HG03378 (cell line): ENCODE data around the gene ADCY4.

Source experiments
- ATAC-seq: cut with Tn5 transposase; IDR thresholded peaks from one replicate; pipeline ENCODE4 v1.9.1; 2021; ENCODE audit warnings: mild to moderate bottlenecking, moderate library complexity; ENCODE audit not compliant: unreplicated experiment

Gene ADCY4

DNA sequence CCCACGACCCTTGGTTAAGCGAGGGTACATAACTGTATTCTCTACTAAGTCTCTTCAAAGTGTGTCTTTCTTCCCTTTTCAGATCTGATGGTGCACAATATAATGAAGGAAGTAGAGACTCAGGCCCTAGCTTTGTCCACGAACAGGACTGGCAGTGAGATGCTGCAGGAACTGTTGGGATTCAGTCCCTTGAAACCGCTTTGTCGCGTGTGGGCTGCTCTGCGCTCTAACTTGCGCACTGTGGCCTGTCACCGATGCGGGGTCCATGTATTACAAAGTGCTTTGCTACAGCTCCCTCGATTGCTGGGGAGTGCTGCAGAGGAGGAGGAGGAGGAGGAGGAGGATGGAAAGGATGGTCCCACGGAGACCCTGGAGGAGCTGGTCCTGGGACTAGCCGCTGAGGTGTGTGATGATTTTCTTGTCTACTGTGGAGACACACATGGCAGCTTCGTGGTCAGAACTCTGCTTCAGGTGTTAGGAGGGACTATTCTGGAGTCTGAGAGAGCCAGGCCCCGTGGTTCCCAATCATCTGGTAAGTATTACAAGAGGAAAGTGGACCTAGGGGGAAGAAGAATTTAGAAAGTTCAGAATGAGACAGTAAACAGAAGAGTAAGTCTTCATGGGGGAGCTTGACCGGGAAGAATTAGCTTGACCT is 34.4 kb downstream of the ADCY4 start:
- no peak for ATAC-seq

DNA sequence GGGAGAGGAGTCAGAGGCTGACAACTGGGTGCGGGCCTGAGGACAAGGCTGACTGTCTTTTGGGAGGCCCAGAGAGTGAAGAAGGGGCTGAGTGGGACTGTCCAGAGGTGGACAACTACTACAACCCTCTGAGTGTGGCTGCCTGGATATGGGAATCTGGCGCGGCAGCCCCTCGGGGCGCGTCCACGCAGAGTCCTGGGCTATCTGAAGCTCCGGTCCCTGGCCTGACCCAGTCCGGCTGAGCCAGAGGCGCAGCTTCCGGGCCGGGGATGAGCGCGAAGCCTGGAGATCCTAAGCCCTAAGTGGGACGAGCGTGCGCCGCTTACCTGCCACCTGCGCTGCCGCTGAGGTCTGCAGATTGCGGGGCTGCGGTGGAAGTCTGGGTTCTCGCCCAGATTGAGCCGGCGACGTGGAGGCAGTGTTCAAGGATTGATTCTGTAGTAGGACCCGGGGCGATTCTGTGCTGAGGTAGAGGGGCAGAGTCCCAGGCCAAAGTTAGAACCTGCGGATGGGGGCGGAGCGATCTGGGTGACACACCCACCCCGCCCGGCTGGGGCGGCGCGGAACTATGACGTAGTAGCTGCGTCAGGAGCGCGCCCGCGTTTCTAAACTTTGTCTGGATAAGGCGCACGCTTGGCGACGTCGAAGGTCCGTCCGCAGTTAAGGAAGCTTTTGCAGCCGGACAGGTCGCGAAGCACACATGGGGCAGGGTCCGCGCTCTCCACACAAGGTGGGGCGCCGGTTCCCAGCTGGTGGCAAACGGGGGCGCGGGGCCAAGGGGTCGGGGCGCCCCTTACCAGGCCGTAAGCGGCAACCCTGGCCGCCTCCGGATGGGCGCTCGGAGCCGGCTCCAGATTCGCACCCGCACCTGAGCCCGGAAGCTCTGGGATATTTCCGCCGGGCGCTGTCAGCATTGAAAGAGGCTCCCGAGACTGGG is 35.3 kb downstream of the ADCY4 start, which contains the start of the genes DHRS1 and NOP9:
Gene DHRS1, minus strand, starts transcription at position 526 of the 937 bp plus-strand sequence. CDS start 674 bp downstream, outside the sequence.
Gene NOP9, plus strand, starts transcription at position 596 of the 937 bp plus-strand sequence. Its CDS starts 105 bp downstream, at position 701.
- ATAC-seq: peak; percentile 63

DNA sequence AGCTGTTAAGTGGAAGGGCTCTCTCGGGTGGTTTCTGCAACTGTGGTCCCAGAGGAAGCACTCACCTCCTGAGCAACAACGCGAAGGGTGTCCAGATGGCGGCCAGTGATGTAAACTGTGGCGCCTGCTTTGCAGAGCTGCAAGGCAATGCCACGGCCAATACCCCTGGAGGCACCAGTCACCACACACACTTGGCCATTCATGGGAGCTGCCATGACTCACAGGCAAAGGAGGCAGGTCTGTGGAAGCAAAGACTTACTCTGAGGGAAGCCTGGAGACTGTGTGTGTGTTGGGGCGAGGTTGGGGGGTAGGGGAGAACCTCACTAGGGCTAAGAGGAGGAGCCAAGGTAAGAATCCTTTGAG is 36.0 kb downstream of the ADCY4 start:
- ATAC-seq: no peak

DNA sequence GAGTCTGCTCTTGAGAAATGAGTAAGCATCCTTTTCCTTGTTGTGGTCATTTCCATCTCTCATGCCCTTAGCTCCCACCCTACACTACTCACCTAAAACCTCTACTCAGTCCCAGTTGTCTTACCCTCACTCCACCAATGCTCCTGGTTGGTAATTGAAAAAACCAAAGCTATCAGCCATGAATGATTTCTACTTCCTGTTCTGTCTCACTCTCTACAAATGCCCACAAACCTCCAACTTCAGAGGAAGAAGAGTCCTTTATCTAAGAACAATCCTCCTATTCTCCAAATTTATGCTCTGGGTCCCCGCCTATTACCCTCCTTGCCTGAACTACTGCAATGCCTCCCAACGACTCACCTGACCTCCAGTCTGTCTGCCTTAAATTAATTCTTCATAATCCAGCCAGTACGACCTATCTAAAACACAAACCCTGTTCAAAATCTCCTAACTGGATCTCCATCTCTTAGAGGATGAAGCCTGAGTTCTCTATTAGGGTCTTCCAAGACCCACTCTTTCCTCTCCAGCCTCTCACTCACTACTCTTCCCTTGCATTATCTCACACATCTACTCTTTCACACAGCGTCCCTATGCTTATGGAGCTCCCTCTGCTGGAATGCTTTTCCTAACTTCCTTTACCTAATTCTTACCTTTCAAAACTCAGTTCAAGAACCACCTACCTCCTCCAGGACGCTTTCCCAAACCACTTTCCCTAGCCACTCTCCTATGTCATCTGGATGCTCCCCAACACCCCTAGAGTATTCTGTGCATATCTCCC is 37.5 kb downstream of the ADCY4 start:
- peak; percentile 19 for ATAC-seq

- peak; percentile 59 for ATAC-seq
These were observed 38.3 kb downstream of the ADCY4 start for GRCh38 chr14:24296341-24297157.

GRCh38 chr14:24293525-24293924 is 41.3 kb downstream of the ADCY4 start:
- ATAC-seq: no peak

DNA sequence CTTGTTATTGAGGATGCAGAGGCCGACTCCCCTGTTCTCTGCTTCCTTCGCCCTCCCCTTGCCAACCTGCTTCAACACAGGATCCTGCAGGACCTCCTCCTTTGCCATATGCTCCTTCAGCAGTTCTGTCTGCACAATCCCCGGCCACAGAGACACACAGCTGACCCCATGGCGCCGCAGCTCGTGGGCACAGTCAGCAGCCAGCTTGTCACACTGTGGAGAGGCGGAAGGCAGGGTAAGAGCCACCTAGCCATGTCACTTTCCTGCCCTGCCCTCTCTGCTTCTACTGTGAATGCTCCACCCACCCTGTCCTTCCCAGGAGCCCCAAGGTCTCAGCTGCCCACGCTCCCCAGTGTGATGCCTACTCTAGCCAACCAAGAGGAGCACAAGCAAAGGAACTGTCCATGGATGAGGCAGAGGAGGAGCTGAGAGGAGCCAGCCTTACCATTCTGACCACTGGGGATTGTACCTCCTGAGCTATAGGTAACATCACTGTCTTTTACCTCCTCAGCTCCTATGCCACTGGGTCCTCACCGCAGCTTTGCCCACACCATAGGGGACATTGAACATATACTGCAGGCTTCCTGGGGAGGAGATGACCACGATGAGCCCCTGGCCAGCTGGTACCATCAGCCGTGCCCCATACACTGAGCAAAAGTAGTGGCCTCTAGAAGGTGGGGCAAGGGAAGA is 42.6 kb downstream of the ADCY4 start:
- ATAC-seq: no peak

- no peak for ATAC-seq
These were observed 43.3 kb downstream of the ADCY4 start for GRCh38 chr14:24291446-24292117.

DNA sequence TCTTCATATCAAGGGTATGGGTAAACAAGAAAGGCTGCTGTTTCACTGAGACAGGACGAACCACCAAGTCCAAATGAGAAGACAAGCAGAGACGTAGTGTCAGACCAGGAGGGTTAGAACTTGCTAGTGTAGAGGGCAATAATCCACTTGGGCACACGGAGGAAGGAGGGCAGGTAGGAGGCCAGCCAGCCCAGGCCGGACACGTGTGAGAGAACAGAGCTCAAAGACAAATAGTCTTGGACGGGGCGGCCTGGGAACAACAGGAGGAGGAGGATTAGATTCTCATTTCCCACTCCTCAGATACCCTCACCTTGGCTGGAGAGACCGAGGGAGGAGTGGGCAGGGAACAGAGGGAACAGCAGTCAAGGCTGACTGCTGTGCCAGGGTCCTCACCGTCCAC is 44.1 kb downstream of the ADCY4 start:
- ATAC-seq: no peak

- no peak for ATAC-seq
These were observed 45.1 kb downstream of the ADCY4 start for GRCh38 chr14:24289649-24290280.

GRCh38 chr14:24286996-24287395 is 47.9 kb downstream of the ADCY4 start:
- no peak for ATAC-seq

DNA sequence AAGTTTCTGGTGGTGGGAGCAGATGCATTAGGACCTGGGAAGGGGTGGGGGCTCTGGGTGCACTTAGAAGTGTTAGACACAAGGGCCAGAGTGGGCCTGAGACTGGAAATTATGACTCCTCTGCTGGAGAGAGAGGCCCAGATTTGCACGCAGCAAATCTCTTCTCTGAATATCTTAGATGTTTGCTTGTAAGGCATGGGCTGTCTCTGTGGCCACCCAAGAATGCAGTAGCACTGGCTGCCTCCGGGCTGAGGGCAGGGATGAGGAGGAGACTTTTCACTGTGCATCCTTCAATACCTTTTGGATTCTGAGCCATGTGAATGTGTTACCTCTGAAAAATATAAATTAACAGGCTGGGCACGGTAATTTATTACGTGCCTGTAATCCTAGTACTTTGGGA is 49.5 kb downstream of the ADCY4 start:
- ATAC-seq: no peak

DNA sequence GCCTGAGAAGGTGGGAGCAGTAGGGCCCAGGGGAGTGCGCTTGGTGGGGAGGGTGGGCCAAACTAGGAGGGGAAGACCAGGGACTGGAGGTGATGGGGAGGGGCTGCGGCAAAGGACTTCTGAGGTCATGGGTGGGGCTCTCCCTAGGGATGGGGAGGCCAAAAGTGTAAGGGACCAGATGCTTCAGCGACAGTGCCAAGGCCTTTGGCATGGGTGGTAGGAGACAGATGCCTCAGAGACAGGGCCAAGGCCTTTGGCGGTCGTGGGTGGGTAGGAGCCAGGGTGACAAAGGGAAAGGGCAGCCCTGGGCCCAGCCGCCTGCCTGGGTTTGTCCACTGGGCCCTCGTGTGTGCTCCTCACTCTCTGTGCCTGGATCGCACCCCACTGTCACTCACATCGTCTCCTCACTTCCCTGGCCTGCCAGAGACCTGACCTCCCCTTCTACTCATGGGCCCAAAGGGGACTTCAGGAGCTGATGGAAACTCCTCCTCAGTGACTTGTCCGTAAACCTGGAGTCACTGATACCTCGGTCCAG is 50.3 kb downstream of the ADCY4 start:
- no peak for ATAC-seq

DNA sequence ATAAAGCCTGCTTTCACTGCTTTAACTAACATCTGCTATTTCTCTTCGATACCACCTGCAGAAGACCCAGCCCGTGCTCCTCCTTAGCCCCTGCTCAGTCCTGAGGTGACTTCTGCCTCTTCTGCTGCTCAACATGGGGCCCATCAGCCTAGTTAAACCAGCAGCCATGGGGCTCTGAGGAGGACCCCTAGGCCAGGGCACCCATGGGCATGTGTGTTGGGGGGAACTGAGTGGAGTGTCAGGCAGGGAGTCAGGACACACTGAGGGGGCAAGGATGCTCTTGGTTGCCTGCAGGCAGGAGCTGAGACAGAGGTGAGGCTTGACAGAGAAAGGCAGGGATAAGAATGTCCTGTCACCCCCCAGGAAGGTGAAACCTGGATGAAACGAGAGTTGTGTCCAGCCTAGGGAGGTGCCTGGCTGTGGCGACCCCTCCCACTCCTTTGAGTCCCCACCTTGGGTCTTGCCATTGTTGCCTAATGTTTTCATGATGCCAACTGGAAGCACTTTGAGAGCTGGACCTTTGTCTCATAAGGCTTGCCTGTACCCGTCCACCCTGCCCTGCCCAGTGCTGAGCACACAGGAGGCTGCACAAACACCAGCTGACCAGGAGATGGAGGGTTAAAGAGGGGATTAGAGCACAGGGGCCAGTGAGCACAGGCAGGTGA is 50.9 kb downstream of the ADCY4 start:
- ATAC-seq: no peak

- ATAC-seq: no peak
These were observed 52.1 kb downstream of the ADCY4 start for GRCh38 chr14:24282736-24283135.

- ATAC-seq: no peak
These were observed 53.2 kb downstream of the ADCY4 start for GRCh38 chr14:24281636-24282035.

GRCh38 chr14:24280797-24281460 is 53.9 kb downstream of the ADCY4 start:
- no peak for ATAC-seq
